ENCODE data around the gene LARGE1. TPM values are rescaled to one million over a fixed set of nuclear protein-coding genes. Genes with fewer than 3 reads are reported as not detected.

The LARGE1 gene
- total and polyA plus RNA-seq, 2 donors (not counting 1 experiment from before 2014, with no cell fraction given) = 14.1 to 19.2 TPM

DNA sequence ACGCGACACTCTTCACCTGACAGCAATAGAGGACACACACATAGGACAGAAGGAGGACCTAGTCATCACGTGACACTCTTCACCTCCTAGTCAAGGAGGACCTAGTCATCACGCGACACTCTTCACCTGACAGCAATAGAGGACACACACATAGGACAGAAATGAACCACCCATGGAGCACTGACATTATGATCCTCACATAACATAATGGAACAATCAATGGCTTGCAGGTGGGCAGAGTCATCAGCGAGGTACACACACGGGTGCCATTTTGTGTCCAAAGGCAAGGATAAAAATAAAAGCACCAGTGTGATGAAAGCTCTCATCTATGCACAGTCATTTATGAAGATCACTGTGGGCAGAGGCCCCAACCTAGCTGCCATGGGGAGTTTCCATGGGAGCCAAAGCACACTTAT, 354.7 kb downstream of the LARGE1 start:
- H3K4me3 ChIP-seq (replicated peaks in 1 of 4; ENCODE audit: control extremely low read depth in 1 of 4, insufficient read depth in 1 of 4, low read depth in 3 of 4, low read length in 4 of 4) = no peak overlapping the region

DNA sequence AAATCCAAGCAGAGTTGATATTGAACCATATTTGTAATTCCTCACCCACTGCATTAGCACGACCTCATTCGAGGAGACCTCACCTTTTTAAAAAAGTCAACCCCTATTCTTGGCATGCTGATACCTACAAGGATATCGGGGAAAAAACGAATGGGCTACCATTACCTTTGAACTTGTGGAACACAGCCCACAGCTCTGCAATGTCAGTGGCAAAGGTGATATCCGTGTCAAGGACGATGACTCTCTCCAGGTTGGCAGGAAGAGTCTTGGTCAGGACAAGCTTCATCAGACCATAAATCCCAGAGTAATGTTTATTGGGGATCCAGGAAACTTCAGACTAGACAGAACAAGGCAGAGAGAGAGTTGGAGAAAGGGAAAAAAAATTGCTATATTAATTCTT, 355.6 kb downstream of the LARGE1 start:
- no peak overlapping the region for H3K27ac ChIP-seq (ENCODE audit: insufficient read depth, low read length)
- no peaks in the 10 kb centered on the region for H3K36me3 ChIP-seq (ENCODE audit: control insufficient read depth, insufficient read depth, low read length)
- DNase-seq (ENCODE audit: low read depth in 2 of 2) = no peak
- no peak overlapping the region for H2AFZ ChIP-seq (ENCODE audit: low read length)
- H3K27me3 ChIP-seq (ENCODE audit: control insufficient read depth, insufficient read depth, low read length) = no peaks in the 10 kb centered on the region
- no peak overlapping the region for H3K9ac ChIP-seq (ENCODE audit: insufficient read depth, low read length)
- H4K20me1 ChIP-seq (ENCODE audit: control insufficient read depth, extremely low read depth, insufficient read depth, low read length) = no peaks in the 10 kb centered on the region
- no peak for TF ChIP-seq EZH2 (IDR thresholded peaks at IDR 0.05; ENCODE audit: low read length, missing control alignments)
- TF ChIP-seq, protein P1, sequence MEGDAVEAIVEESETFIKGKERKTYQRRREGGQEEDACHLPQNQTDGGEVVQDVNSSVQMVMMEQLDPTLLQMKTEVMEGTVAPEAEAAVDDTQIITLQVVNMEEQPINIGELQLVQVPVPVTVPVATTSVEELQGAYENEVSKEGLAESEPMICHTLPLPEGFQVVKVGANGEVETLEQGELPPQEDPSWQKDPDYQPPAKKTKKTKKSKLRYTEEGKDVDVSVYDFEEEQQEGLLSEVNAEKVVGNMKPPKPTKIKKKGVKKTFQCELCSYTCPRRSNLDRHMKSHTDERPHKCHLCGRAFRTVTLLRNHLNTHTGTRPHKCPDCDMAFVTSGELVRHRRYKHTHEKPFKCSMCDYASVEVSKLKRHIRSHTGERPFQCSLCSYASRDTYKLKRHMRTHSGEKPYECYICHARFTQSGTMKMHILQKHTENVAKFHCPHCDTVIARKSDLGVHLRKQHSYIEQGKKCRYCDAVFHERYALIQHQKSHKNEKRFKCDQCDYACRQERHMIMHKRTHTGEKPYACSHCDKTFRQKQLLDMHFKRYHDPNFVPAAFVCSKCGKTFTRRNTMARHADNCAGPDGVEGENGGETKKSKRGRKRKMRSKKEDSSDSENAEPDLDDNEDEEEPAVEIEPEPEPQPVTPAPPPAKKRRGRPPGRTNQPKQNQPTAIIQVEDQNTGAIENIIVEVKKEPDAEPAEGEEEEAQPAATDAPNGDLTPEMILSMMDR (conservative IDR thresholded peaks at IDR 0.05 in 1 of 2, IDR thresholded peaks at IDR 0.05 in 1 of 2; ENCODE audit: low read depth in 1 of 2, low read length in 2 of 2) = no peak
- H3K4me3 ChIP-seq (replicated peaks in 1 of 4; ENCODE audit: control extremely low read depth in 1 of 4, insufficient read depth in 1 of 4, low read depth in 3 of 4, low read length in 4 of 4) = no peak overlapping the region
- no peaks in the 10 kb centered on the region for H3K4me1 ChIP-seq (ENCODE audit: control insufficient read depth, extremely low read depth, insufficient read depth, low read length)
- no peak overlapping the region for H3K4me2 ChIP-seq (ENCODE audit: extremely low read depth, insufficient read depth, low read length)
- H3K9me3 ChIP-seq (ENCODE audit: control insufficient read depth, insufficient read depth, low read depth, low read length) = no peaks in the 10 kb centered on the region
- no peaks in the 10 kb centered on the region for H3K79me2 ChIP-seq (ENCODE audit: control insufficient read depth, insufficient read depth, low read length)

More for the DNA sequence above, 354.7 kb downstream of the LARGE1 start:
- Histone ChIP-seq H3K4me1 (ENCODE audit: control insufficient read depth, extremely low read depth, insufficient read depth, low read length) (no peaks in the 10 kb centered on the region), H3K27ac (ENCODE audit: insufficient read depth, low read length) (no peak overlapping the region), H3K9me3 (ENCODE audit: control insufficient read depth, insufficient read depth, low read depth, low read length) (no peaks in the 10 kb centered on the region), H3K4me2 (ENCODE audit: extremely low read depth, insufficient read depth, low read length) (no peak overlapping the region), H3K36me3 (ENCODE audit: control insufficient read depth, insufficient read depth, low read length) (no peaks in the 10 kb centered on the region), H2AFZ (ENCODE audit: low read length) (no peak overlapping the region), H4K20me1 (ENCODE audit: control insufficient read depth, extremely low read depth, insufficient read depth, low read length) (no peaks in the 10 kb centered on the region), H3K9ac (ENCODE audit: insufficient read depth, low read length) (no peak overlapping the region), H3K27me3 (ENCODE audit: control insufficient read depth, insufficient read depth, low read length) (no peaks in the 10 kb centered on the region), H3K79me2 (ENCODE audit: control insufficient read depth, insufficient read depth, low read length) (no peaks in the 10 kb centered on the region)
- TF ChIP-seq, protein P1 (conservative IDR thresholded peaks at IDR 0.05 in 1 of 2, IDR thresholded peaks at IDR 0.05 in 1 of 2; ENCODE audit: low read depth in 1 of 2, low read length in 2 of 2) = no peak
- no peak for TF ChIP-seq EZH2 (IDR thresholded peaks at IDR 0.05; ENCODE audit: low read length, missing control alignments)
- DNase-seq (ENCODE audit: low read depth in 2 of 2) = no peak

DNA sequence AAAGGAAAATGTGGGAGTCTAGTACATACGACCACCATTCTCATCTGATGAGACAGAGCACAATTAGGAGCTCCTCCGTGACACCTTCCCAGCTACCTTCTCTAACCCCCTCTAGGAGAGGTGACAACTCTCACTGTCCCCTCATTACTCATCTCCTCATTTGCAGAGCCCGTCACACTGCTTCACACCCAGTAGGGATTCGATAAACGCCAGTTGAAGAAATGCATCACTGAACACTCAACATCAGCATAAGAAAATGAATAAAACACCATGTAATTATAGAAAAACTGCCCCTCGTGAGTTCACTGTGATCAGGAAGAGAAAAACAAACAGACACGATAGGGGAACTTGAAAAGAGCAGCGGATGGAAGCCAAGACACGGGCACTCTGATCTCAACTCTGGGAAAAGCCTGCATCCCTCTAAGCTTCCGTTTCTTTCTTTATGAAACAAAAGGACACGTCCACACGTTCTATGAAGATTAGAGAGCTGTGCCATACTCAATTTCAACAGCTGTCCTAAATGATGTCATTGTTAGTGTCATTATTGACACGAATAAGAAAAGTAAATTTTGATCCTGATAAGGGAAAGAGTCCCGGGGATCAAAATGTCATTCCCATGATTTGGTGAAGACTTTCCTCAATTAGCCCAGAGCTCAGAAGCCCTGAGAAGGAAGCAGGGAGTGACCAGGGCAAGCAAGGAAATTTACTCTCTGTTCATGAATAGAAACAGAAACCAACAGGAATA, 356.9 kb downstream of the LARGE1 start:
- TF ChIP-seq, protein P1 (conservative IDR thresholded peaks at IDR 0.05 in 1 of 2, IDR thresholded peaks at IDR 0.05 in 1 of 2; ENCODE audit: low read depth in 1 of 2, low read length in 2 of 2) = no peak
- no peak for TF ChIP-seq EZH2 (IDR thresholded peaks at IDR 0.05; ENCODE audit: low read length, missing control alignments)
- Histone ChIP-seq H3K27ac (ENCODE audit: insufficient read depth, low read length) (no peak overlapping the region), H3K79me2 (ENCODE audit: control insufficient read depth, insufficient read depth, low read length) (no peaks in the 10 kb centered on the region), H3K4me1 (ENCODE audit: control insufficient read depth, extremely low read depth, insufficient read depth, low read length) (no peaks in the 10 kb centered on the region), H3K27me3 (ENCODE audit: control insufficient read depth, insufficient read depth, low read length) (no peaks in the 10 kb centered on the region), H2AFZ (ENCODE audit: low read length) (no peak overlapping the region), H3K4me2 (ENCODE audit: extremely low read depth, insufficient read depth, low read length) (no peak overlapping the region), H3K9ac (ENCODE audit: insufficient read depth, low read length) (no peak overlapping the region), H3K4me3 (replicated peaks in 1 of 4; ENCODE audit: control extremely low read depth in 1 of 4, insufficient read depth in 1 of 4, low read depth in 3 of 4, low read length in 4 of 4) (no peak overlapping the region), H4K20me1 (ENCODE audit: control insufficient read depth, extremely low read depth, insufficient read depth, low read length) (no peaks in the 10 kb centered on the region), H3K9me3 (ENCODE audit: control insufficient read depth, insufficient read depth, low read depth, low read length) (no peaks in the 10 kb centered on the region), H3K36me3 (ENCODE audit: control insufficient read depth, insufficient read depth, low read length) (no peaks in the 10 kb centered on the region)
- no peak for DNase-seq (ENCODE audit: low read depth in 2 of 2)

All from fibroblast of lung (primary cell).